ENCODE results near the gene UTP25. TPM values are rescaled to one million over a fixed set of nuclear protein-coding genes. Genes with fewer than 3 reads are reported as not detected.

Gene UTP25
- total RNA-seq, 1 donor from 2014 or later = 7.4 TPM

DNA sequence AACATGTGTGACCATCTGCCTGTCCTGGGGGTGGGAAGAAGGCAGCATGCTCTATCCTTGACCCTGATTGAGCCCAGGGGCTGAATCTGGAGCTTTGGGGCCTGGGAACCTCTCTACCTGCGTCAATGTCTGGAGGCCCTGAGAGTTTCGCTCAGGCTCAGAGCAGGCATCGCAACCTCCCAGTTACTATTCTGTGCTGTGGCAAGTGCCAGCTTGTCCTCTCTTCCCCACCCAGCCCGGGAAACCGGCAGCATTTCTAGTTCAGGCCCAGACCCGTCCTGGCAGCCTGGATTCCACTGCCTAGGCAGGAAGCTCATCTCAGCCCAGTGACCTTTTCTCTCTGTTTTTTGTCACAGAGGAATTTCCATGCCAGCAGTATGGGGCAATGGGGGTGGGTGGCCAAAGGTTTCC is 11.8 kb upstream of the UTP25 start:
- H3K4me3 ChIP-seq (ENCODE audit: insufficient read depth, low read depth, low read length) = no peak overlapping the region
- Mint-ChIP-seq H3K4me3 (ENCODE audit: unreplicated experiment) (no peak overlapping the region), H3K27me3 (ENCODE audit: low read depth, unreplicated experiment) (peaks cover 7% of the 10 kb centered on the region), H3K27ac (ENCODE audit: unreplicated experiment) (no peak overlapping the region), H3K36me3 (ENCODE audit: low read depth, unreplicated experiment) (no peaks in the 10 kb centered on the region), H3K4me1 (ENCODE audit: low read depth, unreplicated experiment) (peaks cover 9% of the 10 kb centered on the region), H3K9me3 (ENCODE audit: unreplicated experiment) (no peaks in the 10 kb centered on the region)
- H3K79me2 ChIP-seq (ENCODE audit: insufficient read depth, low read length) = no peaks in the 10 kb centered on the region
- no peak overlapping the region for H2AFZ ChIP-seq (ENCODE audit: low read depth, low read length)
- FAIRE-seq (no peak), DNase-seq (ENCODE audit: low read depth) (no peak)
- no peaks in the 10 kb centered on the region for H3K9me3 ChIP-seq (ENCODE audit: insufficient read depth, low read depth, low read length)
- TF ChIP-seq, protein P1, sequence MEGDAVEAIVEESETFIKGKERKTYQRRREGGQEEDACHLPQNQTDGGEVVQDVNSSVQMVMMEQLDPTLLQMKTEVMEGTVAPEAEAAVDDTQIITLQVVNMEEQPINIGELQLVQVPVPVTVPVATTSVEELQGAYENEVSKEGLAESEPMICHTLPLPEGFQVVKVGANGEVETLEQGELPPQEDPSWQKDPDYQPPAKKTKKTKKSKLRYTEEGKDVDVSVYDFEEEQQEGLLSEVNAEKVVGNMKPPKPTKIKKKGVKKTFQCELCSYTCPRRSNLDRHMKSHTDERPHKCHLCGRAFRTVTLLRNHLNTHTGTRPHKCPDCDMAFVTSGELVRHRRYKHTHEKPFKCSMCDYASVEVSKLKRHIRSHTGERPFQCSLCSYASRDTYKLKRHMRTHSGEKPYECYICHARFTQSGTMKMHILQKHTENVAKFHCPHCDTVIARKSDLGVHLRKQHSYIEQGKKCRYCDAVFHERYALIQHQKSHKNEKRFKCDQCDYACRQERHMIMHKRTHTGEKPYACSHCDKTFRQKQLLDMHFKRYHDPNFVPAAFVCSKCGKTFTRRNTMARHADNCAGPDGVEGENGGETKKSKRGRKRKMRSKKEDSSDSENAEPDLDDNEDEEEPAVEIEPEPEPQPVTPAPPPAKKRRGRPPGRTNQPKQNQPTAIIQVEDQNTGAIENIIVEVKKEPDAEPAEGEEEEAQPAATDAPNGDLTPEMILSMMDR (IDR thresholded peaks at IDR 0.05; ENCODE audit: insufficient read depth, low read depth, low read length) = no peak
- no peak for TF ChIP-seq EZH2 (IDR thresholded peaks at IDR 0.05; ENCODE audit: insufficient read depth, low read length)
- no peaks in the 10 kb centered on the region for H3K4me1 ChIP-seq (ENCODE audit: insufficient read depth, low read length)
- H3K9ac ChIP-seq (ENCODE audit: low read length) = no peak overlapping the region
- H3K4me2 ChIP-seq (ENCODE audit: low read length) = no peak overlapping the region
- no peaks in the 10 kb centered on the region for H4K20me1 ChIP-seq (ENCODE audit: insufficient read depth, low read length)
- H3K27ac ChIP-seq (ENCODE audit: low read depth, low read length) = no peak overlapping the region
- H3K27me3 ChIP-seq (ENCODE audit: insufficient read depth, low read length) = no peaks in the 10 kb centered on the region
- no peaks in the 10 kb centered on the region for H3K36me3 ChIP-seq (ENCODE audit: insufficient read depth, low read length)

DNA sequence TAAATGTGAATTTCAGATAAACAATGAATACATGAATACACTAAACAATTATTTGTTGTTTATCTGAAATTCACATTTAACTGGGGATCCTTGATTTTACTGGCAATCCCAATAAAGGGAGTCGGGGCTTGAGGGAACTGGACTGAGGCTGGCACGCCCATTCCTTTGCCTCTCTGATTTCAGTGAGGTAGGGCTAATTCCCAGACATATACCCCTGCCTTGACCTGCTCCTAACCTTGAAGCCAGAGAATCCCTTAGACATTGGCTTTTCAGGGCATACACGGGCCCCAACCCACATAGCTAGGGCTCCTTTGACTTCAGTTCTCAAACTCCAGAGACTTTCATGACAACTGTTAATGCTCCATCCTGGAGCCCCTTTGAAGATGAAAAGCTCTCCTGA is 10.8 kb upstream of the UTP25 start:
- DNase-seq (ENCODE audit: low read depth) (no peak), FAIRE-seq (no peak)
- Histone ChIP-seq H3K27ac (ENCODE audit: low read depth, low read length) (no peak overlapping the region), H3K27me3 (ENCODE audit: insufficient read depth, low read length) (no peaks in the 10 kb centered on the region), H3K9ac (ENCODE audit: low read length) (no peak overlapping the region), H3K4me1 (ENCODE audit: insufficient read depth, low read length) (no peaks in the 10 kb centered on the region), H3K4me2 (ENCODE audit: low read length) (no peak overlapping the region), H2AFZ (ENCODE audit: low read depth, low read length) (no peak overlapping the region), H4K20me1 (ENCODE audit: insufficient read depth, low read length) (no peaks in the 10 kb centered on the region), H3K79me2 (ENCODE audit: insufficient read depth, low read length) (no peaks in the 10 kb centered on the region), H3K9me3 (ENCODE audit: insufficient read depth, low read depth, low read length) (no peaks in the 10 kb centered on the region), H3K4me3 (ENCODE audit: insufficient read depth, low read depth, low read length) (no peak overlapping the region), H3K36me3 (ENCODE audit: insufficient read depth, low read length) (no peaks in the 10 kb centered on the region)
- Mint-ChIP-seq H3K36me3 (ENCODE audit: low read depth, unreplicated experiment) (no peaks in the 10 kb centered on the region), H3K9me3 (ENCODE audit: unreplicated experiment) (no peaks in the 10 kb centered on the region), H3K4me3 (ENCODE audit: unreplicated experiment) (no peak overlapping the region), H3K27me3 (ENCODE audit: low read depth, unreplicated experiment) (peaks cover 7% of the 10 kb centered on the region), H3K27ac (ENCODE audit: unreplicated experiment) (no peak overlapping the region), H3K4me1 (ENCODE audit: low read depth, unreplicated experiment) (peaks cover 9% of the 10 kb centered on the region)
- TF ChIP-seq, protein P1 (IDR thresholded peaks at IDR 0.05; ENCODE audit: insufficient read depth, low read depth, low read length) = no peak
- TF ChIP-seq EZH2 (IDR thresholded peaks at IDR 0.05; ENCODE audit: insufficient read depth, low read length) = no peak

DNA sequence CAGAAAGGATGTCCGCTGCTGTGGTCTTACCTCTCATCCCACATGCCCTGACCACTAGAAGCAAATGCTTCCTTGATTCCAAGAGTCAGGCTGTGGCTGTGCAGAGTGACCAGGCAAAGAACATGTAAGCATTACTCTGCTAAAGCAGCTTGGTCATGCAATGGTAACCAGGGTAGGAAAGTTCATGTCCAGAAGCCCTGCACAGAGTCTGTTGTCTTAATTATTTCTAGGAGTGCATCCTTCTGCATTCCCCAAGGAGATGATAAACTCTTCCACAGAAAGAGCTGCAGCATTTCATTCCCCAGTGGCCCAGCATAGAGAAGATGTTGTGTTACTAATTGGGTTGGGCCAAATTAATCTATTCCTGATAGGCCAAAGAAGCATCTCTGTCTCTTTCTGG is 10.1 kb upstream of the UTP25 start:
- no peak for FAIRE-seq
- peaks cover 7% of the 10 kb centered on the region for H3K27me3 Mint-ChIP-seq (ENCODE audit: low read depth, unreplicated experiment)
- no peak for DNase-seq (ENCODE audit: low read depth)

More for the DNA sequence above, 10.1 kb upstream of the UTP25 start:
- Histone ChIP-seq H2AFZ (ENCODE audit: low read depth, low read length) (no peak overlapping the region), H3K79me2 (ENCODE audit: insufficient read depth, low read length) (no peaks in the 10 kb centered on the region), H3K4me3 (ENCODE audit: insufficient read depth, low read depth, low read length) (no peak overlapping the region), H3K4me1 (ENCODE audit: insufficient read depth, low read length) (no peaks in the 10 kb centered on the region), H3K36me3 (ENCODE audit: insufficient read depth, low read length) (no peaks in the 10 kb centered on the region), H3K9me3 (ENCODE audit: insufficient read depth, low read depth, low read length) (no peaks in the 10 kb centered on the region), H3K9ac (ENCODE audit: low read length) (no peak overlapping the region), H3K27ac (ENCODE audit: low read depth, low read length) (no peak overlapping the region), H3K27me3 (ENCODE audit: insufficient read depth, low read length) (no peaks in the 10 kb centered on the region), H3K4me2 (ENCODE audit: low read length) (no peak overlapping the region), H4K20me1 (ENCODE audit: insufficient read depth, low read length) (no peaks in the 10 kb centered on the region)
- H3K27ac Mint-ChIP-seq (ENCODE audit: unreplicated experiment) = no peak overlapping the region
- no peak overlapping the region for H3K4me3 Mint-ChIP-seq (ENCODE audit: unreplicated experiment)
- TF ChIP-seq EZH2 (IDR thresholded peaks at IDR 0.05; ENCODE audit: insufficient read depth, low read length) = no peak
- TF ChIP-seq, protein P1 (IDR thresholded peaks at IDR 0.05; ENCODE audit: insufficient read depth, low read depth, low read length) = no peak
- no peaks in the 10 kb centered on the region for H3K9me3 Mint-ChIP-seq (ENCODE audit: unreplicated experiment)
- no peaks in the 10 kb centered on the region for H3K36me3 Mint-ChIP-seq (ENCODE audit: low read depth, unreplicated experiment)
- peaks cover 11% of the 10 kb centered on the region for H3K4me1 Mint-ChIP-seq (ENCODE audit: low read depth, unreplicated experiment)

All from astrocyte (in vitro differentiated cells and primary cell).